Measurements from ENCODE around the gene APLF.
A peak's percentile ranks its signal among the peaks of the same experiment; 100 is the strongest.
"Not testable (repeated sequence)": the region's sequence is repeated elsewhere in the genome, so short reads cannot be mapped to it uniquely, and the experiment has no call there.

Gene APLF

DNA sequence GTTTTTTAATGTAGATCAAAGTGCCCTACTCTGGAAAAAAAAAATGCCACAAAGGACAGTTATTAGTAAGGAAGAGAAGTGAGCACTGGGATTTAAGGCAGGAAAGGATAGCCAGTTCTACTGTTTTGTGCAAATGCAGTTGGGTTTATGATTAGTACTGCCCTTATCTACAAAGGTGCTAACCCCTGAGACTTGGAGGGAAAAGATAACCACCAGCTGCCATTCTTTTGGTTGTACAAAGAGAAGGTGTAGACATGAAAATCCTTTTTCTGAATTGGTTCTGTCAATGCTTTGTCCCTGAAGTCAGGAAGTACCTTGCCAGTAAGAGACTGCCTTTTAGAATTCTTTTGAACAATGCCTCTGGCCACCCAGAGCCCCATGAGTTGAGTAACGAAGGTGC lies 11.3 kb downstream of the APLF start:
- Histone ChIP-seq H3K4me3 (ENCODE audit: severe bottlenecking) (no peak overlapping the region), H3K27me3 (ENCODE audit: insufficient read depth, poor library complexity, severe bottlenecking) (no peaks in the 10 kb centered on the region), H3K27ac (ENCODE audit: poor library complexity, severe bottlenecking) (no peak overlapping the region), H3K36me3 (ENCODE audit: low read depth) (no peaks in the 10 kb centered on the region), H3K9me3 (ENCODE audit: severe bottlenecking) (no peaks in the 10 kb centered on the region), H3K4me1 (ENCODE audit: insufficient read depth, poor library complexity, severe bottlenecking) (no peaks in the 10 kb centered on the region)
- TF ChIP-seq, protein P1, sequence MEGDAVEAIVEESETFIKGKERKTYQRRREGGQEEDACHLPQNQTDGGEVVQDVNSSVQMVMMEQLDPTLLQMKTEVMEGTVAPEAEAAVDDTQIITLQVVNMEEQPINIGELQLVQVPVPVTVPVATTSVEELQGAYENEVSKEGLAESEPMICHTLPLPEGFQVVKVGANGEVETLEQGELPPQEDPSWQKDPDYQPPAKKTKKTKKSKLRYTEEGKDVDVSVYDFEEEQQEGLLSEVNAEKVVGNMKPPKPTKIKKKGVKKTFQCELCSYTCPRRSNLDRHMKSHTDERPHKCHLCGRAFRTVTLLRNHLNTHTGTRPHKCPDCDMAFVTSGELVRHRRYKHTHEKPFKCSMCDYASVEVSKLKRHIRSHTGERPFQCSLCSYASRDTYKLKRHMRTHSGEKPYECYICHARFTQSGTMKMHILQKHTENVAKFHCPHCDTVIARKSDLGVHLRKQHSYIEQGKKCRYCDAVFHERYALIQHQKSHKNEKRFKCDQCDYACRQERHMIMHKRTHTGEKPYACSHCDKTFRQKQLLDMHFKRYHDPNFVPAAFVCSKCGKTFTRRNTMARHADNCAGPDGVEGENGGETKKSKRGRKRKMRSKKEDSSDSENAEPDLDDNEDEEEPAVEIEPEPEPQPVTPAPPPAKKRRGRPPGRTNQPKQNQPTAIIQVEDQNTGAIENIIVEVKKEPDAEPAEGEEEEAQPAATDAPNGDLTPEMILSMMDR (IDR thresholded peaks at IDR 0.05; ENCODE audit: poor library complexity, severe bottlenecking): no peak
- ATAC-seq (ENCODE audit: low read depth): no peak
- no peak for DNase-seq (ENCODE audit: low spot score)

DNA sequence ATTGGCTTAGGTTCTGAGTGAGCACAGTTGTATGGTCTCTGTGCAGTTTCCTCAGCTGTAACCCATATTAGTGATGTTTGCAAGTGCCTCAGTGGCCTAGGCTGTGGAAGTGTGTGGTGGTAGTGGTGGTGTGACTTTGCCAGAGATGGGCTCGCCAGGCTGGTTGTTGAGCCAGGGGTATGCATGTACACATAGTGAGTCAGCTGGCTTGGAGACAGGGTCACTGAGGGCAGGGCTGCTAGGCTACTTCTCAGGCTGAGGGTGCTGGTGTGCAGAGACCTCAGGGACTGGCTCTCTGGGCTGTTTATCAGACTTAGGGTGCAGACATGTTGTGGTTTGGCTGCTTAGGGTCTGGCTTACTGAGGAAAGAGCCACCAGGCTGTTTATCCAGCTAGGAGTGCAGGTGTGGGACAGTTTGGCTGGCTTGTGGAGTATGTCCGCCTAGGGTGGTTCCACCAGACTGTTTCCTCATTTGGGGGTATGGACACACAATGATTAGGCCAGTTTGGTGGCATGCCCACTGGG lies 15.0 kb downstream of the APLF start:
- H3K36me3 ChIP-seq (ENCODE audit: low read depth): no peaks in the 10 kb centered on the region
- no peak for DNase-seq (ENCODE audit: low spot score)
- TF ChIP-seq, protein P1 (IDR thresholded peaks at IDR 0.05; ENCODE audit: poor library complexity, severe bottlenecking): no peak
- no peak overlapping the region for H3K4me3 ChIP-seq (ENCODE audit: severe bottlenecking)
- peak; percentile 55; the same call in 2 of the 3 replicates for ATAC-seq (ENCODE audit: low read depth)
- no peaks in the 10 kb centered on the region for H3K9me3 ChIP-seq (ENCODE audit: severe bottlenecking)
- no peak overlapping the region for H3K27ac ChIP-seq (ENCODE audit: poor library complexity, severe bottlenecking)
- H3K4me1 ChIP-seq (ENCODE audit: insufficient read depth, poor library complexity, severe bottlenecking): no peaks in the 10 kb centered on the region
- no peaks in the 10 kb centered on the region for H3K27me3 ChIP-seq (ENCODE audit: insufficient read depth, poor library complexity, severe bottlenecking)

DNA sequence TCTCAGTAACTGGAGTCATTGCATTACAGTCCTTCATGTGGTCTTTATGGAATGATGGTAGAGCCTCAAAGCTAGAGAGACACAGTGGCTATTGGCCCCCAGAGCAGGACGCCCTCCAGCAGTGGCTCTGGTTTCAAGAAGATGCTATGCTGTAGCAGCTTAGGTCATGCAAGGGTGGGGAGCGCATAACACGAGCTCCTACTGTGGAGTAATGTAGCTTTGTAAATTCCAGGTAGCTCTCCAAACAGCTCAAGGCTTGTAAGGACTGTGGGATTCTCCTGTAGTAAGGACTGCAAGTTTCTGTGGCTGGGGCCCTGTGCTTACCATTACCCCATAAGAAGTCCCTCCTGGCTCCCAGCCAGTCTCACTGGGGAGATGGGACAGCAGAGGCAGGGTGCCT lies 15.6 kb downstream of the APLF start:
- Histone ChIP-seq H3K36me3 (ENCODE audit: low read depth) (no peaks in the 10 kb centered on the region), H3K27me3 (ENCODE audit: insufficient read depth, poor library complexity, severe bottlenecking) (no peaks in the 10 kb centered on the region), H3K4me3 (ENCODE audit: severe bottlenecking) (no peak overlapping the region), H3K9me3 (ENCODE audit: severe bottlenecking) (no peaks in the 10 kb centered on the region), H3K4me1 (ENCODE audit: insufficient read depth, poor library complexity, severe bottlenecking) (no peaks in the 10 kb centered on the region), H3K27ac (ENCODE audit: poor library complexity, severe bottlenecking) (no peak overlapping the region)
- TF ChIP-seq, protein P1 (IDR thresholded peaks at IDR 0.05; ENCODE audit: poor library complexity, severe bottlenecking): no peak
- ATAC-seq (ENCODE audit: low read depth) (no peak), DNase-seq (ENCODE audit: low spot score) (no peak)

DNA sequence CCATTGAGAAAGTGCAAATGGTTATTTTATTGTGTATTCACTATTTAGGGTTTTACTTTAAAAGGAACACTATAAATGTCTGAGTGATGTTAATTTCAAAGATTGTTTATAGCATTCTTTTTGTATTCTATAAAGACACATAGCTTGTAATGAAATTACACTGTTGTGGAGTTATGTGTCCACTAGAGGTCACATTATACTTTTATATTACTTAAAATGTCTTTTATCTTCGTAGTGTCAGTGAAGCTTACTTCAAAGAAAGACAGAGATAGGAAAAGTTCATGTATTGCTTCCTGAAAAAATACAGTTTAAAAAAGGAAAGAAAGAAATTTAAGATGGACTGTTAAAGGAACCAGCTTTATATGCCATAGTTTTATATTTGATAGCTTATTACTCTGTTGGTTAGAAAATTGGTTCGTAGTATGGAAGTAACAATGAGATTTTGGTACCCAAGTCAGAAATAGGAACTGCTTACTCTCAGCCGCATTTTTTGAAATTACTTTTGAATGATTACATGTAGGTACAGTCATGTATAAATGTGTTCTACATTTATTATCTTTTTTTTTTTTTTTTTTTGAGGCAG lies 20.5 kb downstream of the APLF start:
- H3K27me3 ChIP-seq (ENCODE audit: insufficient read depth, poor library complexity, severe bottlenecking): no peaks in the 10 kb centered on the region
- H3K36me3 ChIP-seq (ENCODE audit: low read depth): no peaks in the 10 kb centered on the region
- H3K4me1 ChIP-seq (ENCODE audit: insufficient read depth, poor library complexity, severe bottlenecking): no peaks in the 10 kb centered on the region
- no peaks in the 10 kb centered on the region for H3K9me3 ChIP-seq (ENCODE audit: severe bottlenecking)
- DNase-seq (ENCODE audit: low spot score): no peak
- ATAC-seq (ENCODE audit: low read depth): no peak
- no peak overlapping the region for H3K4me3 ChIP-seq (ENCODE audit: severe bottlenecking)
- TF ChIP-seq, protein P1 (IDR thresholded peaks at IDR 0.05; ENCODE audit: poor library complexity, severe bottlenecking): peak; percentile 73
- no peak overlapping the region for H3K27ac ChIP-seq (ENCODE audit: poor library complexity, severe bottlenecking)

DNA sequence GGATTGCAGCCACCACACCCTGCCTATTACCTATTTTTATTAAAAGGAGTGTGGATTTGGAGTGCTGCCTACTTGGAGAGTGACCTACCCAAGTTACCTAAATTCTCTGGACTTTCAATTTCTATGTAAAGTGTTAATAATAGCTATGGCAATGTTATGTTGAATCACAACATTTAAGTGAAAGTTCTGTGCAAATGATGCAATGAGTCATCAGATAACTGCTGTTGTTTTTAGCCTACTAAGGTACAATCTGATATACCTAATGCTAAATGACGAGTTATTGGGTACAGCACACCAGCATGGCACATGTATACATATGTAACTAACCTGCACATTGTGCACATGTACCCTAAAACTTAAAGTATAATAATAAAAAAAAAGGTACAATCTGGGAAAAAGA lies 21.2 kb downstream of the APLF start:
- DNase-seq (ENCODE audit: low spot score): not testable (repeated sequence)

More for the DNA sequence above, 21.2 kb downstream of the APLF start:
- H3K27ac ChIP-seq (ENCODE audit: poor library complexity, severe bottlenecking); H3K36me3 ChIP-seq (ENCODE audit: low read depth); H3K27me3 ChIP-seq (ENCODE audit: insufficient read depth, poor library complexity, severe bottlenecking); H3K4me1 ChIP-seq (ENCODE audit: insufficient read depth, poor library complexity, severe bottlenecking); H3K9me3 ChIP-seq (ENCODE audit: severe bottlenecking); H3K4me3 ChIP-seq (ENCODE audit: severe bottlenecking); ATAC-seq (ENCODE audit: low read depth): not testable (repeated sequence)

Data from RWPE2 (cell line).